HCT116 (cell line): ENCODE data around the gene EIF2S3.

Experiments used
- CEBPB ChIP-seq: IDR thresholded peaks from 2 replicates; pipeline ENCODE4 v1.6.1; 2012; ENCODE audit warnings: low read depth
- CTCF ChIP-seq, 3 experiments: fragments of 200-600 bp in 1 of 3; sonication (generic) in 1 of 3; IDR thresholded peaks in 2 of 3; conservative IDR thresholded peaks in 1 of 3; 2 replicates each; pipeline ENCODE4 v1.5.1; 2012 to 2017; ENCODE audit warnings: low read depth in 2 of 3, low read length in 2 of 3, antibody characterized with exemption in 1 of 3, borderline replicate concordance in 1 of 3, control low read depth in 1 of 3, mild to moderate bottlenecking in 1 of 3, mixed read lengths in 1 of 3, mixed run types in 1 of 3, moderate library complexity in 1 of 3; ENCODE audit not compliant: insufficient read depth in 1 of 3
- EZH2 ChIP-seq: fragments of 200-600 bp; sonication (generic); IDR thresholded peaks from 2 replicates; pipeline ENCODE4 v1.6.1; 2017; ENCODE audit warnings: antibody characterized with exemption, mixed run types
- FOSL1 ChIP-seq: IDR thresholded peaks from 2 replicates; pipeline ENCODE4 v1.6.1; 2012; ENCODE audit warnings: low read depth
- JUND ChIP-seq: IDR thresholded peaks from 2 replicates; pipeline ENCODE4 v1.6.1; 2012
- POLR2A ChIP-seq: IDR thresholded peaks from 2 replicates; pipeline ENCODE4 v1.7.0; 2011; ENCODE audit warnings: borderline replicate concordance; ENCODE audit not compliant: insufficient read depth, insufficient read length; ENCODE audit errors: extremely low read depth
- POLR2AphosphoS5 ChIP-seq: IDR thresholded peaks from 2 replicates; pipeline ENCODE4 v1.6.1; 2011; ENCODE audit warnings: mild to moderate bottlenecking, low read depth, low read length, moderate library complexity
- RAD21 ChIP-seq: IDR thresholded peaks from 2 replicates; pipeline ENCODE4 v1.6.1; 2012; ENCODE audit warnings: low read depth, mild to moderate bottlenecking
- TCF7L2 ChIP-seq: IDR thresholded peaks from 2 replicates; pipeline ENCODE4 v1.7.0; 2011; ENCODE audit warnings: borderline replicate concordance, inconsistent platforms; ENCODE audit not compliant: insufficient read depth, insufficient read length; ENCODE audit errors: extremely low read depth
- YY1 ChIP-seq: IDR thresholded peaks from 2 replicates; pipeline ENCODE4 v1.6.1; 2011; ENCODE audit warnings: low read length, low read depth, moderate library complexity, mild to moderate bottlenecking; ENCODE audit not compliant: insufficient replicate concordance; ENCODE audit errors: extremely low read depth
- ZFX ChIP-seq: fragments of 450-650 bp; IDR thresholded peaks from 2 replicates; pipeline ENCODE4 v1.6.1; 2017
- TF ChIP-seq, protein P1 (sequence below): IDR thresholded peaks from 2 replicates; pipeline ENCODE4 v1.6.1; 2011; ENCODE audit warnings: mild to moderate bottlenecking, low read length, moderate library complexity; ENCODE audit not compliant: insufficient replicate concordance; ENCODE audit errors: extremely low read depth
- TF ChIP-seq, protein P2 (sequence below): IDR thresholded peaks from 2 replicates; pipeline ENCODE4 v1.6.1; 2012

DNA sequence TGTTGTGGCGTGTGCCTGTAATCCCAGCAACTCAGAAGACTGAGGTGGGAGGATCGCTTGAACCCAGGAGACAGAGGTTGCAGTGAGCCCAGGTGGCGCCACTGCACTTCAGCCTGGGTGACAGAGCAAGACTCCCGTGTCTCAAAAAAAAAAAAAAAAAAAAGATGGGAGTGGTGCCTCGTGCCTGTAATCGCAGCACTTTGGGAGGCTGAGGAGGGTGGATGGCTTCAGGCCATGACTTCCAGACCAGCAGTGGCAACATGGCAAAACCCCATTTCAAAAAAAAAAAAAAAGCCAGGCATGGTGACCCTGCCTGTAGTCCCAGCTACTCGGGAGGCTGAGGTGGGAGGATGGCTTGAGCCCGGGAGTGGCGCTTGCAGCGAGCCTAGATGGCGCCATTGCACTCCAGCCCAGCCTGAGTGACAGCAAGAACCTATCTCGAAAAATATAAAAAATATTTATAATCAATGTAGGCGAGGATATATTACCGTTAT lies 27.0 kb downstream of the EIF2S3 start:
- TF ChIP-seq RAD21 (peak; percentile 59), CTCF (IDR thresholded peaks at IDR 0.05 in 2 of 3, conservative IDR thresholded peaks at IDR 0.05 in 1 of 3; ENCODE audit: borderline replicate concordance in 1 of 3, insufficient read depth in 1 of 3, low read depth in 2 of 3, low read length in 2 of 3) (peak; percentile 26 to 81 (median 48)), ZFX (no peak), FOSL1 (no peak), YY1 (no peak), POLR2A (no peak), CEBPB (no peak), POLR2AphosphoS5 (no peak), EZH2 (no peak), TCF7L2 (no peak), JUND (no peak)
- TF ChIP-seq, protein P1, sequence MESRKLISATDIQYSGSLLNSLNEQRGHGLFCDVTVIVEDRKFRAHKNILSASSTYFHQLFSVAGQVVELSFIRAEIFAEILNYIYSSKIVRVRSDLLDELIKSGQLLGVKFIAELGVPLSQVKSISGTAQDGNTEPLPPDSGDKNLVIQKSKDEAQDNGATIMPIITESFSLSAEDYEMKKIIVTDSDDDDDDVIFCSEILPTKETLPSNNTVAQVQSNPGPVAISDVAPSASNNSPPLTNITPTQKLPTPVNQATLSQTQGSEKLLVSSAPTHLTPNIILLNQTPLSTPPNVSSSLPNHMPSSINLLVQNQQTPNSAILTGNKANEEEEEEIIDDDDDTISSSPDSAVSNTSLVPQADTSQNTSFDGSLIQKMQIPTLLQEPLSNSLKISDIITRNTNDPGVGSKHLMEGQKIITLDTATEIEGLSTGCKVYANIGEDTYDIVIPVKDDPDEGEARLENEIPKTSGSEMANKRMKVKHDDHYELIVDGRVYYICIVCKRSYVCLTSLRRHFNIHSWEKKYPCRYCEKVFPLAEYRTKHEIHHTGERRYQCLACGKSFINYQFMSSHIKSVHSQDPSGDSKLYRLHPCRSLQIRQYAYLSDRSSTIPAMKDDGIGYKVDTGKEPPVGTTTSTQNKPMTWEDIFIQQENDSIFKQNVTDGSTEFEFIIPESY = no peak
- TF ChIP-seq, protein P2, sequence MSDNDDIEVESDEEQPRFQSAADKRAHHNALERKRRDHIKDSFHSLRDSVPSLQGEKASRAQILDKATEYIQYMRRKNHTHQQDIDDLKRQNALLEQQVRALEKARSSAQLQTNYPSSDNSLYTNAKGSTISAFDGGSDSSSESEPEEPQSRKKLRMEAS = no peak; the same call in 1 of the 2 replicates
